ENCODE measurements around the gene FXYD6. TPM values are rescaled to one million over a fixed set of nuclear protein-coding genes. Genes with fewer than 3 reads are reported as not detected.

Gene FXYD6
- total and polyA plus RNA-seq, 9 of the 15 experiments (the other 6 are each of a cell fraction or from before 2014, with no cell fraction given), result 0.07 to 0.35 TPM; not detected in 7

DNA sequence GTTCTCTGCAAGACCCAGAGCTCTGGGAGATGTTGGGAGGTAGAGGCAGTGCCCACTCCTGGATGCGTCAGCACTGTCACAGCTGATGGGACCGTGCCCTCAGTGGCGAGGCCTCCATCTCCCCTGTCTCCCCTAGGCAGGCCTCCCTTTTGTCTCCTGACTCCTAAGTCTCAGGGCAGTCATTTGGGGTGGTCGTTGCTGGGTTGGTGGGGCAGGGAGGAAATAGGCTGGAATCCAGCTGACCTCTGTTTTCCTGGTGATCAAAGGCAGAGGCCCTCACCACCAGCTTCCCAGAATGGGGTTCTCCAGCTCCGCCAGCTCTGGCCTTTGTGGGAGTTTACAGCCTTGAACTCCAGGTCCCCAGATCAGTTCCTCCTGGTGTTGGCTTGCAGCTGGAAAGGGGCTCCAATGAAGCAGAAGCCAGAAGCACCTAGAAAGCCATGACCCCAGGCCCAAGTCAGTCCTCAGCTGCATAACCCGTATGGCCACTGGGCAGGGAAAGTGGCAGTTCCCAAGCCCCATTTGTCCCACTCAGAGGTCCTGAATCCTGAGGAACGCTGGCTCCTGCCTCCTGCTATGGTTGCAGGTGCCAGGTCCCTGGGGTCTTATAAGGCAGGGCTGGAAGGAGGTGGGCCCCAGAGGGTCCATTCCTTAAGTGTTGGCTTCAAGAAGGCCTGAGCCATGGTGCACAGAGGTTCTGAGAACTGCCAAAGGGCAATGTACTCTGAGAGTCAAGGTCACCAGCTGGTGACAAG, 44.6 kb downstream of the FXYD6 start (continued):
- TF ChIP-seq, protein P1, sequence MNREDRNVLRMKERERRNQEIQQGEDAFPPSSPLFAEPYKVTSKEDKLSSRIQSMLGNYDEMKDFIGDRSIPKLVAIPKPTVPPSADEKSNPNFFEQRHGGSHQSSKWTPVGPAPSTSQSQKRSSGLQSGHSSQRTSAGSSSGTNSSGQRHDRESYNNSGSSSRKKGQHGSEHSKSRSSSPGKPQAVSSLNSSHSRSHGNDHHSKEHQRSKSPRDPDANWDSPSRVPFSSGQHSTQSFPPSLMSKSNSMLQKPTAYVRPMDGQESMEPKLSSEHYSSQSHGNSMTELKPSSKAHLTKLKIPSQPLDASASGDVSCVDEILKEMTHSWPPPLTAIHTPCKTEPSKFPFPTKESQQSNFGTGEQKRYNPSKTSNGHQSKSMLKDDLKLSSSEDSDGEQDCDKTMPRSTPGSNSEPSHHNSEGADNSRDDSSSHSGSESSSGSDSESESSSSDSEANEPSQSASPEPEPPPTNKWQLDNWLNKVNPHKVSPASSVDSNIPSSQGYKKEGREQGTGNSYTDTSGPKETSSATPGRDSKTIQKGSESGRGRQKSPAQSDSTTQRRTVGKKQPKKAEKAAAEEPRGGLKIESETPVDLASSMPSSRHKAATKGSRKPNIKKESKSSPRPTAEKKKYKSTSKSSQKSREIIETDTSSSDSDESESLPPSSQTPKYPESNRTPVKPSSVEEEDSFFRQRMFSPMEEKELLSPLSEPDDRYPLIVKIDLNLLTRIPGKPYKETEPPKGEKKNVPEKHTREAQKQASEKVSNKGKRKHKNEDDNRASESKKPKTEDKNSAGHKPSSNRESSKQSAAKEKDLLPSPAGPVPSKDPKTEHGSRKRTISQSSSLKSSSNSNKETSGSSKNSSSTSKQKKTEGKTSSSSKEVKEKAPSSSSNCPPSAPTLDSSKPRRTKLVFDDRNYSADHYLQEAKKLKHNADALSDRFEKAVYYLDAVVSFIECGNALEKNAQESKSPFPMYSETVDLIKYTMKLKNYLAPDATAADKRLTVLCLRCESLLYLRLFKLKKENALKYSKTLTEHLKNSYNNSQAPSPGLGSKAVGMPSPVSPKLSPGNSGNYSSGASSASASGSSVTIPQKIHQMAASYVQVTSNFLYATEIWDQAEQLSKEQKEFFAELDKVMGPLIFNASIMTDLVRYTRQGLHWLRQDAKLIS (CRISPR knock-in tag; IDR thresholded peaks at IDR 0.05), result no peak
- TF ChIP-seq GTF2E2 (tag; IDR thresholded peaks at IDR 0.05) (no peak), RBBP5 (IDR thresholded peaks at IDR 0.05; ENCODE audit: borderline replicate concordance, insufficient read depth, low read length, poor library complexity, severe bottlenecking) (no peak)

DNA sequence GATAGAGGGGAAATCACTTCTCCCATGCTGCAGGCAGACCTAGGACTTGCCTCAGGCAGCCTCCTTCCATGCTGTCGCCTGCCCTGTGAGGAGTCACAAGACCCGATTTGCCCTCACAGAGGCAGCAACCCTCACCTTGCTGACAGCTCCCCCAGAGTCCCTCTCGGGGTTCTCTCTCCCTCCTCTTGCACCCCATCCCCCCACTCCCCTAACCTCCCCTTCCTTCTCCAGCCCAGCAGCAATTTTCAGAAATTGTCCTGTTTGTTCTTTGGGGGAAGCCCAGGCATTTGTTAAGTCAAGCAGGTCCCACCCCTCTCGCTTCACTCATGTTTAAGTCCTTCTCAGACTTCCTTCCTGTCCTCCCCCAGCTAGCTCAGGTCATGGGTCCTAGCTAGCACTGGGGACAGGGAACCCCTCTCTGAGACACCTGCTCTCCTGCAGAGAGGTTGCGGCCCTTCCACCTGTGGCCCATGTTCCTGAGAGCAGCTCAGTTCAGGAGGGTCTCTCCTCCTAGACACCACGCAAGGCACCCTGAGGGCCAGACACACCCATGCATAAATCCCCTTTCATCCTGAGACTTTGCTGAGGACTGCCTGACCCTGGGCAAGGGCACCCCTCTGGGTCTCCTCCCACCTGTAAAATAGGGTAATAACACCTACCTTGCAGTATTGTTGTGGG, 45.6 kb downstream of the FXYD6 start:
- POLR2A ChIA-PET, result interaction anchor here (0.5 kb wide), 1 partner anchor 12 kb away, joined by 3 read pairs; no protein-coding TSS in a partner anchor
- no peaks in the 10 kb centered on the region for H3K79me2 ChIP-seq (ENCODE audit: control insufficient read depth, insufficient read depth, low read length)

More for the DNA sequence above, 45.6 kb downstream of the FXYD6 start:
- intact Hi-C loops (cut with micrococcal nuclease) (no loop called here), in situ Hi-C loops (cut with MboI) (no loop called here)
- FAIRE-seq, result no peak
- H3K36me3 ChIP-seq (ENCODE audit: control insufficient read depth, insufficient read depth, low read length), result no peaks in the 10 kb centered on the region
- no peak overlapping the region for H2AFZ ChIP-seq (ENCODE audit: low read depth, low read length)
- H3K4me2 ChIP-seq (ENCODE audit: insufficient read depth, low read length), result no peak overlapping the region
- no peak for ATAC-seq
- no peaks in the 10 kb centered on the region for H3K9me3 ChIP-seq (replicated peaks; ENCODE audit: control insufficient read depth, insufficient read depth, low read depth, low read length)
- H3K27me3 ChIP-seq (ENCODE audit: control insufficient read depth in 2 of 2, insufficient read depth in 2 of 2, low read length in 2 of 2), result peaks cover 29 to 84% of the 10 kb centered on the region in 2 experiments; a peak in 4 of 5 replicates
- H4K20me1 ChIP-seq (replicated peaks; ENCODE audit: control insufficient read depth, insufficient read depth, low read length), result 0 out of 2 replicates have a peak, but pooled peaks cover 4% of the 10 kb centered on the region
- peaks cover 3% of the 10 kb centered on the region for H3K9me1 ChIP-seq (ENCODE audit: control insufficient read depth, insufficient read depth, low read length)
- H3K27ac ChIP-seq (ENCODE audit: extremely low read depth, low read depth, low read length), result no peak overlapping the region
- CTCF ChIA-PET (ENCODE audit: low intra/inter-chr PET ratio), result no interaction called here
- no peak overlapping the region for H3K4me3 ChIP-seq
- no peak overlapping the region for H3K9ac ChIP-seq (ENCODE audit: insufficient read depth in 1 of 2, low read depth in 2 of 2, low read length in 2 of 2)
- TF ChIP-seq TEAD2 (tag; IDR thresholded peaks at IDR 0.05), result no peak
- TF ChIP-seq RBM34 (IDR thresholded peaks at IDR 0.05; ENCODE audit: borderline replicate concordance, insufficient read depth, low read length), result no peak
- TF ChIP-seq HNRNPK (IDR thresholded peaks at IDR 0.05; ENCODE audit: low read depth, low read length, poor library complexity, severe bottlenecking), result no peak
- no peak for TF ChIP-seq ETV5 (CRISPR knock-in tag; IDR thresholded peaks at IDR 0.05; ENCODE audit: low read depth)
- TF ChIP-seq GATAD2B (IDR thresholded peaks at IDR 0.05; ENCODE audit: borderline replicate concordance), result no peak
- TF ChIP-seq TAF9B (IDR thresholded peaks at IDR 0.05; ENCODE audit: partially characterized antibody), result no peak
- TF ChIP-seq TFAM (CRISPR knock-in tag; conservative IDR thresholded peaks at IDR 0.05), result no peak
- WGBS (ENCODE audit: insufficient coverage, low coverage, missing lambda C conversion rate), result 9% methylated on average over 5 of the region's 6 CpGs
- DNase-seq (ENCODE audit: extremely low read depth in 1 of 4, low spot score in 3 of 4), result no peak
- BruUV-seq (replicated peaks), result no TSS peak
- H3K4me1 ChIP-seq (replicated peaks in 1 of 2; ENCODE audit: control insufficient read depth in 2 of 2, insufficient read depth in 2 of 2, low read length in 2 of 2), result peaks cover 0 to 14% of the 10 kb centered on the region in 2 experiments; a peak in 1 of 5 replicates

Data from K562 (cell line).